Bronchial epithelial cell (primary cell): ENCODE measurements around the gene HEATR9. TPM values are rescaled to one million over a fixed set of nuclear protein-coding genes. Genes with fewer than 3 reads are reported as not detected.

Source experiments
- DNase-seq: peaks from one replicate; pipeline ENCODE4 v3.0.0-alpha.2; 2010; ENCODE audit warnings: low read depth
- FAIRE-seq: peaks from 2 replicates; lab custom pipeline; 2011; peaks lifted over from hg19 to GRCh38; lab: Jason Lieb, UNC
- H3K27me3 ChIP-seq: 2 replicates; pipeline ENCODE4 v1.5.1; 2011; ENCODE audit warnings: low read length; ENCODE audit not compliant: control insufficient read depth, insufficient read depth
- H3K36me3 ChIP-seq: 2 replicates; pipeline ENCODE4 v1.5.1; 2011; ENCODE audit warnings: low read length; ENCODE audit not compliant: control insufficient read depth, insufficient read depth
- H3K4me3 ChIP-seq: 2 replicates; pipeline ENCODE4 v1.5.1; 2011; ENCODE audit warnings: mild to moderate bottlenecking, low read depth, low read length, control low read depth
- CTCF ChIP-seq: IDR thresholded peaks from 2 replicates; pipeline ENCODE4 v1.5.1; 2011; ENCODE audit warnings: mild to moderate bottlenecking, moderate library complexity, low read length, control low read depth, inconsistent platforms; ENCODE audit not compliant: insufficient read depth, severe bottlenecking
- total RNA-seq: library from RNA; depleted of rRNA; stranded (reverse); fragments of >200 nt; gene quantifications from 2 replicates; pipeline ENCODE4 v1.2.1, GENCODE V29; 2014

The HEATR9 gene
- total RNA-seq, 1 donor from 2014 or later = not detected

- peaks cover 32% of the 10 kb centered on the region for H3K36me3 ChIP-seq
- no peak for TF ChIP-seq CTCF
- DNase-seq = no peak
- FAIRE-seq = no peak
- no peaks in the 10 kb centered on the region for H3K27me3 ChIP-seq
- no peak overlapping the region for H3K4me3 ChIP-seq
Measured at GRCh38 chr17:35842239-35842638, 26.5 kb downstream of the HEATR9 start.

DNA sequence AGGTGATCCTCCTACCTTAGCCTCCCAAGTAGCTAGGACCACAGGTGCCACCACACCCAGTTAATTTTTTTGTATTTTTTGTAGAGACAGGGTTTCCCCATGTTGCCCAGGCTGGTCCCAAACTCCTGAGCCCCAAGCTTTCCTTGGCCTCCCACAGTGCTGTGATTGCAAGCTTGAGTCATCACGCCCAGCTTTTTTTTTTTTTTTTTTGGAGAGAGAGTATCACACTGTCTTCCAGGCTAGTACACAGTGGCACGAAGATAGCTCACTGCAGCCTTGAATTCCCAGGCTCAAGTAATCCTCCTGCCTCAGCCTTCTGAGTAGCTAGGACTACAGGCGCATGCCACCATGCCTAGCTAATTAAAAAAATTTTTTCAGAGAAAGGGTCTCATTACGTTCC lies 27.2 kb downstream of the HEATR9 start:
- peaks cover 33% of the 10 kb centered on the region for H3K36me3 ChIP-seq
- FAIRE-seq (no peak), DNase-seq (no peak)
- H3K27me3 ChIP-seq = no peaks in the 10 kb centered on the region
- no peak overlapping the region for H3K4me3 ChIP-seq
- TF ChIP-seq CTCF = no peak

DNA sequence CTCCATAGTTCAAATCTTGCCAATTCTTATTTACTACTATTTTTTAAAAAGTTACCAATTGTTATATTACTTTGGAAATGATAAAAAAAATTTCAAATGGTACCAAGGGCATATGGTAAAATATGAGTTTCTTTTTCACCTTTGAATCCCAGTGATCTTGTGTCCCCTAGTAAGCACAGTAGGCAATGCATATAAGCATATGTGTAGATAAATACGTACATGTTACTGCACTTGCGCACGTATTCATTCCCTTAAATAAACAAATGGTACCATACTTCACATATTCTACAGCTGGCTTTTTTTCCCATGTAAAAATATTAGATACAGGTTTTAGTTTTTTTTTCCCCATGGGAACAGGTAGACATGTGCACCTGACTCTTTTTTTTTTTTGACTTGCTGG lies 27.6 kb downstream of the HEATR9 start:
- Histone ChIP-seq H3K4me3 (no peak overlapping the region), H3K27me3 (no peaks in the 10 kb centered on the region), H3K36me3 (peaks cover 35% of the 10 kb centered on the region)
- DNase-seq = no peak
- TF ChIP-seq CTCF = no peak
- no peak for FAIRE-seq

- Histone ChIP-seq H3K4me3 (no peak overlapping the region), H3K36me3 (peaks cover 10% of the 10 kb centered on the region), H3K27me3 (no peaks in the 10 kb centered on the region)
- TF ChIP-seq CTCF = no peak
- DNase-seq (no peak), FAIRE-seq (no peak)
Measured at GRCh38 chr17:35825206-35825605, 43.5 kb downstream of the HEATR9 start.

DNA sequence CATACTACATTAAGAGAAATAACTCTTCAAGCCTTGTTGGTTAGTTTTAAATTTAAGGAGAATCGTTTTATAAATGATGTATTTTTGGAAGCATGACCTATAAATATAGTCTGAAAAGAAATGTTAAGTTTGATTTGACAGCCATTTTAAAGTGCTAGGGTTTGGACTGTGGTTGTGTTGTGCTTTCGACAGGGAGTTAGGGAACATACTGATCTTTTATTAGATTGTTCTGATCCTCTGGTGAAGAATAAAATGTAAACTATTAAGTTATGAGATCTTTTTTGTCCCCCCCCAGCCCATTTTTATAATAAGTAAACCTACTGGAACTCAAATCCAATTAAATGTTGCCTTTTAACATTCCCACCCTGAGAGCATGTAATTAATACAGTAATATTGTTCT lies 47.4 kb downstream of the HEATR9 start:
- Histone ChIP-seq H3K36me3 (peaks cover 10% of the 10 kb centered on the region), H3K27me3 (no peaks in the 10 kb centered on the region), H3K4me3 (no peak overlapping the region)
- FAIRE-seq (no peak), DNase-seq (no peak)
- TF ChIP-seq CTCF = no peak

DNA sequence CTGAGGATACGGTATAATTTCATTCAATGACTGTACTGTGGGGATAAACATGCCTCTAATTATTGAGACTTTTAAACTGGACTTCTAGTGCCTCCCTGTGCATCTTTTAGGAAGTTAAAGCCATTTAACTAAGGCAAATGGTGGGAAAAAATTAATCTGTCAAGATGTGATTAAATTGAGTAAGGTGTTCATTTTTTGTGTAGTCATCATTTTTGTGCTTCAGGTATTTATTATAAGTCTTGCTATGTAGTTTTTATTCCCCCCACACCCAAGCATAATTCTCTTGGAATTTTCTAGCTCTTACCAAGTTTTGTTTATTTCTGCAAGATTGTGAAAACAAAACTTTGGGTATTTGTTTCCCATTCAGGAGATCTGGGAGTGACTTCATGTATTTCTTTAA lies 49.2 kb downstream of the HEATR9 start:
- Histone ChIP-seq H3K4me3 (no peak overlapping the region), H3K36me3 (peaks cover 10% of the 10 kb centered on the region), H3K27me3 (no peaks in the 10 kb centered on the region)
- DNase-seq (no peak), FAIRE-seq (no peak)
- no peak for TF ChIP-seq CTCF
